H9 (cell line): ENCODE measurements around the gene NBEA. TPM values are rescaled to one million over a fixed set of nuclear protein-coding genes. Genes with fewer than 3 reads are reported as not detected.

Source experiments
- DNase-seq: peaks from one replicate; pipeline ENCODE4 v3.0.0-alpha.2; 2017
- H2AFZ ChIP-seq: one replicate; pipeline ENCODE4 v1.6.1; 2013; ENCODE audit warnings: mild to moderate bottlenecking, low read length, control low read depth, moderate library complexity
- H2AK5ac ChIP-seq: 2 replicates; pipeline ENCODE4 v1.6.1; 2013; ENCODE audit warnings: low read length, control low read depth, mixed read lengths; ENCODE audit not compliant: insufficient read length
- H2BK120ac ChIP-seq: one replicate; pipeline ENCODE4 v1.6.1; 2013; ENCODE audit warnings: low read depth, mild to moderate bottlenecking, low read length, control low read depth, inconsistent platforms; ENCODE audit not compliant: poor library complexity, severe bottlenecking
- H2BK12ac ChIP-seq: 2 replicates; pipeline ENCODE4 v1.6.1; 2013; ENCODE audit warnings: low read length, control low read depth, mixed read lengths, low read depth; ENCODE audit not compliant: insufficient read length
- H2BK15ac ChIP-seq: 2 replicates; pipeline ENCODE4 v1.6.1; 2013; ENCODE audit warnings: low read depth, low read length, control low read depth
- H2BK20ac ChIP-seq: one replicate; pipeline ENCODE4 v1.6.1; 2013; ENCODE audit warnings: low read depth, mild to moderate bottlenecking, low read length, control low read depth, inconsistent platforms; ENCODE audit not compliant: poor library complexity, severe bottlenecking
- H2BK5ac ChIP-seq: 2 replicates; pipeline ENCODE4 v1.6.1; 2013; ENCODE audit warnings: low read length, control low read depth, mixed read lengths; ENCODE audit not compliant: insufficient read length
- H3K14ac ChIP-seq: 2 replicates; pipeline ENCODE4 v1.6.1; 2013; ENCODE audit warnings: low read length, control low read depth; ENCODE audit not compliant: insufficient read depth
- H3K18ac ChIP-seq: 2 replicates; pipeline ENCODE4 v1.6.1; 2013; ENCODE audit warnings: low read depth, mild to moderate bottlenecking, mixed read lengths, low read length, control low read depth; ENCODE audit not compliant: insufficient read length
- H3K23ac ChIP-seq: 2 replicates; pipeline ENCODE4 v1.6.1; 2013; ENCODE audit warnings: low read length, control low read depth, mixed read lengths, low read depth; ENCODE audit not compliant: insufficient read length
- H3K23me2 ChIP-seq: 2 replicates; pipeline ENCODE4 v1.6.1; 2013; ENCODE audit warnings: low read depth, mild to moderate bottlenecking, mixed read lengths, low read length, control low read depth; ENCODE audit not compliant: insufficient read length, poor library complexity, severe bottlenecking
- H3K27ac ChIP-seq: 2 replicates; pipeline ENCODE4 v1.5.1; 2013; ENCODE audit warnings: low read length, control low read depth, mixed read lengths, low read depth; ENCODE audit not compliant: insufficient read length
- H3K27me3 ChIP-seq: 2 replicates; pipeline ENCODE4 v1.6.1; 2013; ENCODE audit warnings: low read length, control low read depth, inconsistent platforms; ENCODE audit not compliant: insufficient read depth
- H3K4ac ChIP-seq: 2 replicates; pipeline ENCODE4 v1.6.1; 2013; ENCODE audit warnings: low read depth, mild to moderate bottlenecking, control low read depth, inconsistent platforms, low read length, moderate library complexity
- H3K4me1 ChIP-seq: 2 replicates; pipeline ENCODE4 v1.6.1; 2013; ENCODE audit warnings: low read length, control low read depth, inconsistent platforms; ENCODE audit not compliant: insufficient read depth
- H3K4me2 ChIP-seq: 2 replicates; pipeline ENCODE4 v1.6.1; 2013; ENCODE audit warnings: low read length, control low read depth, mixed read lengths; ENCODE audit not compliant: insufficient read length, insufficient read depth
- H3K56ac ChIP-seq: 2 replicates; pipeline ENCODE4 v1.6.1; 2013; ENCODE audit warnings: low read depth, mild to moderate bottlenecking, mixed read lengths, low read length, control low read depth; ENCODE audit not compliant: insufficient read length
- H3K79me1 ChIP-seq: 2 replicates; pipeline ENCODE4 v1.6.1; 2013; ENCODE audit warnings: low read depth, mild to moderate bottlenecking, moderate library complexity, low read length, control low read depth, inconsistent platforms; ENCODE audit not compliant: insufficient read depth, poor library complexity, severe bottlenecking
- H3K79me2 ChIP-seq: 2 replicates; pipeline ENCODE4 v1.6.1; 2013; ENCODE audit warnings: low read length, control low read depth, inconsistent platforms; ENCODE audit not compliant: insufficient read depth
- H3K9ac ChIP-seq: 2 replicates; pipeline ENCODE4 v1.6.1; 2013; ENCODE audit warnings: low read length, control low read depth, mixed read lengths; ENCODE audit not compliant: insufficient read length; ENCODE audit errors: extremely low read depth
- H3K9me3 ChIP-seq: one replicate; pipeline ENCODE4 v1.6.1; 2013; ENCODE audit warnings: low read depth, low read length, inconsistent platforms; ENCODE audit not compliant: control insufficient read depth
- H3T11ph ChIP-seq: one replicate; pipeline ENCODE4 v1.6.1; 2013; ENCODE audit warnings: mild to moderate bottlenecking, low read length, control low read depth, inconsistent platforms
- H4K20me1 ChIP-seq: one replicate; pipeline ENCODE4 v1.6.1; 2013; ENCODE audit not compliant: control insufficient read depth, insufficient read length, insufficient read depth
- H4K5ac ChIP-seq: 2 replicates; pipeline ENCODE4 v1.6.1; 2013; ENCODE audit warnings: low read depth, mild to moderate bottlenecking, mixed read lengths, low read length, control low read depth; ENCODE audit not compliant: insufficient read length
- H4K8ac ChIP-seq: replicated peaks from 2 replicates; pipeline ENCODE4 v1.6.1; 2013; ENCODE audit warnings: low read length, control low read depth, mixed read lengths, low read depth; ENCODE audit not compliant: insufficient read length
- H4K91ac ChIP-seq: 2 replicates; pipeline ENCODE4 v1.6.1; 2013; ENCODE audit warnings: low read depth, mild to moderate bottlenecking, moderate library complexity, mixed read lengths, low read length, control low read depth; ENCODE audit not compliant: insufficient read length
- H3K27ac Mint-ChIP-seq, 3 experiments: 2 replicates in 2 of 3; 3 replicates in 1 of 3; pipeline ENCODE4 v1.8.0; 2020 to 2021; ENCODE audit warnings: mixed read lengths in 3 of 3, mild to moderate bottlenecking in 1 of 3, moderate library complexity in 1 of 3
- H3K27me3 Mint-ChIP-seq: 2 replicates; pipeline ENCODE4 v1.8.0; 2021; ENCODE audit warnings: low read depth, mild to moderate bottlenecking, moderate library complexity, mixed read lengths
- H3K36me3 Mint-ChIP-seq, 3 experiments: 2 replicates in 2 of 3; 3 replicates in 1 of 3; pipeline ENCODE4 v1.8.0; 2020 to 2021; ENCODE audit warnings: low read depth in 3 of 3, mixed read lengths in 3 of 3; ENCODE audit not compliant: insufficient read depth in 1 of 3
- H3K4me1 Mint-ChIP-seq, 2 experiments: 2 replicates each; pipeline ENCODE4 v1.8.0; 2020; ENCODE audit warnings: mixed read lengths in 2 of 2
- H3K4me3 Mint-ChIP-seq, 2 experiments: 2 replicates in 1 of 2; 3 replicates in 1 of 2; pipeline ENCODE4 v1.8.0; 2020 to 2021; ENCODE audit warnings: mild to moderate bottlenecking in 2 of 2, mixed read lengths in 2 of 2, moderate library complexity in 1 of 2
- H3K9me3 Mint-ChIP-seq, 2 experiments: 2 replicates in 1 of 2; 3 replicates in 1 of 2; pipeline ENCODE4 v1.8.0; 2020; ENCODE audit warnings: mild to moderate bottlenecking in 2 of 2, mixed read lengths in 2 of 2, moderate library complexity in 1 of 2
- WGBS: extraction: QIAGEN DNeasy Blood & Tissue Kit; methylation state at CpG from one replicate; pipeline ENCODE4 v1.1.7; 2013; ENCODE audit warnings: missing lambda C conversion rate, low lambda C conversion rate, mixed read lengths; ENCODE audit not compliant: insufficient read length; ENCODE audit errors: extremely low coverage; 5-methylcytosine and 5-hydroxymethylcytosine counted together
- total RNA-seq: library from RNA; stranded (reverse); gene quantifications from 2 replicates; pipeline ENCODE4 v1.2.1, GENCODE V29; 2021
- TF ChIP-seq, protein P1 (sequence below): fragments of 200-600 bp; sonication (generic); conservative IDR thresholded peaks from 3 replicates; pipeline ENCODE4 v1.8.0; 2021; ENCODE audit warnings: antibody characterized with exemption, mild to moderate bottlenecking

The NBEA gene
- total RNA-seq, 1 experiment from 2014 or later: 17.3 TPM

DNA sequence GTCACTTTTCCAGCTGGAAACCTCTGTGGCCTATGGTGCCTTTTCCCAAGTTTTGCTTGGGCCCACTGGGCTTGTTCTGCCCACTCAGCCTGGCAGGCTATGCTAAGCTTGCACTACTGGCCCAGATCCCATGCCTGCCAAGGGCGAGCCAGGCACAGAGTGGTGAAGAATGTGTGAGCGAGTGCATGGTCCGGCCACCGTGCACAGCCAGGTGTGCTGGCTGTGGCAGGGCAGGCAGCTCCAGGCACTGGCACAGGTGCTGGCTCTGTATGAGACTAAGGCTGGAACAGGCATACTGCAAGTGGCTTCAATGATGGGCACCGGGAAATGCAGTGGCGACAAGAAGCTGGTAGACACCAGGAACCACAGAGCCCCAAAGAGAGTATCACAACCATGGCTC lies 584.5 kb downstream of the NBEA start:
- Histone ChIP-seq H3K9me3 (no peaks in the 10 kb centered on the region), H3K4ac (no peak overlapping the region), H3K23me2 (no peaks in the 10 kb centered on the region), H3K56ac (no peak overlapping the region), H3K79me2 (no peaks in the 10 kb centered on the region), H4K5ac (no peak overlapping the region), H3K14ac (no peak overlapping the region), H4K20me1 (no peaks in the 10 kb centered on the region), H3K23ac (no peak overlapping the region), H3T11ph (no peak overlapping the region), H4K8ac (no peak overlapping the region), H4K91ac (no peak overlapping the region), H3K4me1 (no peaks in the 10 kb centered on the region), H3K27ac (no peak overlapping the region), H3K9ac (no peak overlapping the region), H3K27me3 (no peaks in the 10 kb centered on the region), H2AFZ (no peak overlapping the region), H2BK20ac (no peak overlapping the region), H2BK5ac (no peak overlapping the region), H2BK120ac (no peak overlapping the region), H2BK15ac (no peak overlapping the region), H3K18ac (no peak overlapping the region), H2BK12ac (no peak overlapping the region), H3K79me1 (no peaks in the 10 kb centered on the region), H3K4me2 (no peak overlapping the region), H2AK5ac (no peak overlapping the region)
- TF ChIP-seq, protein P1, sequence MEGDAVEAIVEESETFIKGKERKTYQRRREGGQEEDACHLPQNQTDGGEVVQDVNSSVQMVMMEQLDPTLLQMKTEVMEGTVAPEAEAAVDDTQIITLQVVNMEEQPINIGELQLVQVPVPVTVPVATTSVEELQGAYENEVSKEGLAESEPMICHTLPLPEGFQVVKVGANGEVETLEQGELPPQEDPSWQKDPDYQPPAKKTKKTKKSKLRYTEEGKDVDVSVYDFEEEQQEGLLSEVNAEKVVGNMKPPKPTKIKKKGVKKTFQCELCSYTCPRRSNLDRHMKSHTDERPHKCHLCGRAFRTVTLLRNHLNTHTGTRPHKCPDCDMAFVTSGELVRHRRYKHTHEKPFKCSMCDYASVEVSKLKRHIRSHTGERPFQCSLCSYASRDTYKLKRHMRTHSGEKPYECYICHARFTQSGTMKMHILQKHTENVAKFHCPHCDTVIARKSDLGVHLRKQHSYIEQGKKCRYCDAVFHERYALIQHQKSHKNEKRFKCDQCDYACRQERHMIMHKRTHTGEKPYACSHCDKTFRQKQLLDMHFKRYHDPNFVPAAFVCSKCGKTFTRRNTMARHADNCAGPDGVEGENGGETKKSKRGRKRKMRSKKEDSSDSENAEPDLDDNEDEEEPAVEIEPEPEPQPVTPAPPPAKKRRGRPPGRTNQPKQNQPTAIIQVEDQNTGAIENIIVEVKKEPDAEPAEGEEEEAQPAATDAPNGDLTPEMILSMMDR: no peak
- Mint-ChIP-seq H3K4me3 (no peak overlapping the region), H3K27me3 (no peaks in the 10 kb centered on the region), H3K27ac (no peak overlapping the region), H3K4me1 (peaks cover 0 to 3% of the 10 kb centered on the region in 2 experiments; a peak in 1 of 4 replicates), H3K9me3 (peaks cover 0 to 3% of the 10 kb centered on the region in 2 experiments; a peak in 2 of 5 replicates), H3K36me3 (peaks cover 0 to 4% (median 3%) of the 10 kb centered on the region in 3 experiments; a peak in 4 of 7 replicates)
- DNase-seq: no peak
- WGBS: no CpG with 5 or more reads among the region's 6 CpGs
